NCI-H1694 (cell line): Measurements from ENCODE around the gene FZD7.

Experiments
- DNase-seq: peaks from one replicate; lab custom pipeline; 2025; lab: John Stamatoyannopoulos, UW

FZD7 gene

DNA sequence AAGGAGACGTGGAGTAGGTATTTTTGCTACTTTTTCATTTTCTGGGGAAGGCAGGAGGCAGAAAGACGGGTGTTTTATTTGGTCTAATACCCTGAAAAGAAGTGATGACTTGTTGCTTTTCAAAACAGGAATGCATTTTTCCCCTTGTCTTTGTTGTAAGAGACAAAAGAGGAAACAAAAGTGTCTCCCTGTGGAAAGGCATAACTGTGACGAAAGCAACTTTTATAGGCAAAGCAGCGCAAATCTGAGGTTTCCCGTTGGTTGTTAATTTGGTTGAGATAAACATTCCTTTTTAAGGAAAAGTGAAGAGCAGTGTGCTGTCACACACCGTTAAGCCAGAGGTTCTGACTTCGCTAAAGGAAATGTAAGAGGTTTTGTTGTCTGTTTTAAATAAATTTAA is 3.4 kb downstream of the FZD7 start:
- DNase-seq = no peak

DNA sequence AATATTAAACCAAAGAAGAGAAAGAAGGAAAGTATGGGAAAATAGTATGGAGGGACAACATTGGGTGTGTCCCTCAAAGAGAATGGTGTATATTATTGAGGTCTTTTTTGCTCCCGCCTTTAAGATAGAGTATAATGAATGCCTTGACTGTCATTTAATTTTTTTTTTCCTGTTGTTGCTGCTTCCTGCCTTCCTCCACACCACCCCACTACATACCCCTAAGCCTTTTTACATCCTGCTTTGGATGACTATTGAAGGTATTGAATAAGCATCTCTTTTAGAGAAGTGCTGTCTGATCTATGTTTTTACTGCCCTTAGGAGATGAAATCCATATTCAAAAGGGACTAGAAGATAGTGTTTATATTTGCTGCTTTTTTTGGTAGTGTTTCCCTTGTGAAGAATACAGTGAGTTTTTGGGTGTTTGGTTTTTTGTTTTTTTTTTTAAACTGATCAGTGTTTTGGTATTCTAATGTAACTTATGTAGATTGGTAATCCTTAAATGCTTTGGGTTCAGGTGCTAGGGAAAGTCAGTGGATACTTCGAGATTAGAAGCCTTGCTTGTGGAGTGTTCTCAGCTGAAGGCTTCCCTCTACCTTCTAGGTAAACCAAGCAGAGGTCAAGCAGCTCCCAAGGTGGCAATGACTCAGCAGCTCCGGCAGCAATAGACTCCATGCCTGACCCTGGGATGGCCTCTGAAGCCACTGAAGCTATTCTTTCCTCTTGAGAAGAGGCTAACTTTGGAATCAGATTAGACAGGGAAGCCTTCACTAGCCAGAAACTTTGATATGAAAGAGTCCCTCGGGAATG is 5.0 kb downstream of the FZD7 start:
- no peak for DNase-seq

DNA sequence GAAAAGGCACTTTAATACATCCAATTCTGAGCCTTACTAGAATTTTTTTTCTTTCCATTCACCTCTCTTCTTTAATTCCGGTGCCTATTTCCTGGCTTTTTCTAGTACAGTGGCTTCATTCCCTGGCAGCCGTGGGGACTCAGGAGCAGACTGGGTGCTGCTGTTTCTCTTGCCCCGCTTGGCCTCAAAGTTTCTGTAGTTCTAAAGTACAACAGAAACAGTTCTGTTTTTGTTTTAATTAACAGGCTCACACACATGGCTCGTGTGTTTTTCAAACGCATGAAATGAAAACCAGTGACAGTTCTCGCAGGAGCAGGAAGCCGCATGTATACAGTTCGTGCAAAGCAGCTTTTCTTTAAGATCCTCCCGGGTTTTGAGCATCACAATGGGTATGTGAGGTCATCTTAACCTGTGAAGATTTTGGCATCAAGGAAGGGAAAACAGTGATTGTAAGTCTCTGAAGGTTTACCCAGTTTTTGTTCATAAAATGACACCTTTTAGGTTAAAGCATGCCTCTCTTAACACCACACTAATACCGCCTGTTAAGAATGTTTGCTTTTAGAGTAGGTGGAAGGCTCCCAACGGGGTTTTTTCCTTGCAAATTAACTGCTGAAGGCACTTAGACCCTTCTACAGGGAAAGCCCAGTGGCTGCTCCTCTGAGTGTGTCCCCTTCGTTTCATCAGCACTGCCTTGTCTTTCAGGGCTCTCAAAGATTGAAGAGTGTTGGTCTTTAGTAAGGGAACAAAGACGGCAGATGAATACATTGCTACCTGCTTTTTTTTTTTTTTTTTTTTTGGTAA is 5.8 kb downstream of the FZD7 start:
- DNase-seq = no peak

DNA sequence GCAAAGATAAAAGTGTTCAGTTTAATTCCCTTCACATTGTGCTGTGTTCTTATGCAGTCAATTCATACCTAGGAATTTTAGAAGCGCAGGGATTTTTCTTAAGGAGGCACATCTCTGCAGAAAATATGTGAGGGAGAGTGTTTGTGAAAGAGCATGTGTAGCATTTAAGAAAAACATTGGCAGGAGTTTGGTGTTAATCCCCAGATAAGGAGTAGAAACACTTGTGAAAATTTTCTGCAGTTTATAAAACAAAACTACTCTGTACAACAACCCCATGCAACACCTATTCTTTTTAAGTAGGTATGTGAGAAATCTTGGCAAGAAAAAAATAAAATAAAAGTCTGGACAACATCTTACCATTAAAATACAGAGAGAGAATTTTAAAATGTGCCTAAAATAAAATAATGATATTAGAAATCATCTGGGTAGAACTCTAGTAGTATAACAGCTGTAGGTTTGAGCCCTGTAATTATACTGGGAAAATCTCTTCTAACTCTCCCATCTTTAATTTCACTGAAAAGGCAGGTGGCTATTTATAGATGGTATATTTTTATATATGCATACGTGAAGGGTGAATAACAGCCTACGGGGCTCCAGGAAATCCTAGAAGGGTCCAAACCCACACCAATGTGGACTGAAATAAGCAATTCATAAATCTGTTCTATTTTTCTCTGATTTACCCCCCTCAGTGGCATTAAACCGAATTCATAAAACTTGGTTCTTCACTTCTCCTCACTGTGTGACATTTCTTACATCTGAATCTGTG is 6.6 kb downstream of the FZD7 start:
- no peak for DNase-seq

DNA sequence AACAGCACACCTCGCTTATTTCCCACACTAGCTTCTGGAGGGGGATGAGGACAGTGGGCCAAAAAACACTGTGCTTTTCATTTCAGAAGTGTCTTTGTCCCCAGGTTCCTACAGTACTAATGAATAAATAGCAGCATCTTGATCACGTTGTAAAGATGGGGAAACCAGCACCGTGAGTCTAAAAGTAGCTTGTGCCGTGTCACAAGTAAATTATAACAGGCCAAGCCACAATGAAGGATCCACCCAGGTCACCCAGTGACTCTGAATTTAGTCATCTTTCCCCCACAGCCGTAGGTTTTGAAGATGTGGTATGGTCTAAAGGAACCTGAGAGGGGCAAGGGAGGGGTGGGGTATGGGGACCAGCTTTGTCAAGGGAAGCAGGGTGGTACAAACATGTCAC is 8.8 kb downstream of the FZD7 start:
- no peak for DNase-seq

DNA sequence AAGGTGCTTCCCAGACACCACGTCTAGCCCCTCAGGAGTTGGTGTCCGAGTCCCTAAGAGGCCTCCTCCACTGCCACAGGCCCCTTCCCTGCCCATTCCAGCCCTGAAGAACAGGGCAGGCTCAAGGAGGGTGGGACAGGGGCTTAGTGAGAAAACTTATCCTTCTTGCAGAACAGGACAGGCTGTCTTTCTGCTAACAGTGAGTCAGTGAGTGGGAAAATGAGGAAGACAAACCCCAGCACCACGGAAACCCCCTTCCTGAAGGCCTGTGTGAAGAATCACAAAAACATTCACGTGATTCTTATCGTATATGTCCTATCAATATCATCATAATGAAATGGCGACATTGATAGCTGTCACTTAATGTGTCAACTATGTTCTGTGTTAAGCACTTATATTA is 9.8 kb downstream of the FZD7 start:
- no peak for DNase-seq

DNA sequence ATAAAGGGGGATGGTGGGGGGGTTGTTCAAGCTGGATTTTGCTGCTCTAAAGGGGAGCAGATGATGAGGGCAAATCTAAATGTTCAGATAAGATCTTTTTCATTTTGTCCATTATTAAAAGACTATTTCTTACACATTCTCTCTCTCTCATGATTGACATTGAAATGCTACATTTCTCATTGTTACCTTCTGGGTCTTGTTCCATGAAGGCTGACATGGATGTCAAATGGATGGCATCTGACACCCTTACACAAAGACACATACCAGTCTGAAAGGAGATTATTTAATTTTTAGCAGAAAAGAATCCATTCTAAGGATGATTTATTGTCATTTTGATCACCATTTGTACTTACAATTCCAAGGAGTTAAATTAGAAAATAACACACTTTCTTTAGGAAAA is 11.1 kb downstream of the FZD7 start:
- DNase-seq = no peak

DNA sequence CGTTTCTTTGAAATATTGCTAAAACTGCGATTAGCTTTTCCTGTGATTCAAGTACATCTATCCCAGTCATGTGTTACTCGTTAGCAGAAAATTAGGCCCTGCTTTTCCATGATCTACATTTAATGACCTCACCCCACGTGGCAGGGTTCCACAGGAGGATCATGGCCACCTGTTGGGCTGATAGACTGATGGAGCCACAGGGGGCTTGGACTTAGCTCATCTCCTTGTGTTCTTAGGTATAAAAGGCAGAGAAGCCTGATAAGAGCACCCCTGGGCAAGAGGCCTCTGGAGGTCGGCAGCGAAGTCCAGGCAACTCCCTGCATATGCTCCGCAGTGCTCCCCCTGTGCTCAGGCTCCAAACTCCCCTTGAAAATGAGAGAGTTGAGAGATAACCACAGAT is 12.9 kb downstream of the FZD7 start:
- DNase-seq = no peak

DNA sequence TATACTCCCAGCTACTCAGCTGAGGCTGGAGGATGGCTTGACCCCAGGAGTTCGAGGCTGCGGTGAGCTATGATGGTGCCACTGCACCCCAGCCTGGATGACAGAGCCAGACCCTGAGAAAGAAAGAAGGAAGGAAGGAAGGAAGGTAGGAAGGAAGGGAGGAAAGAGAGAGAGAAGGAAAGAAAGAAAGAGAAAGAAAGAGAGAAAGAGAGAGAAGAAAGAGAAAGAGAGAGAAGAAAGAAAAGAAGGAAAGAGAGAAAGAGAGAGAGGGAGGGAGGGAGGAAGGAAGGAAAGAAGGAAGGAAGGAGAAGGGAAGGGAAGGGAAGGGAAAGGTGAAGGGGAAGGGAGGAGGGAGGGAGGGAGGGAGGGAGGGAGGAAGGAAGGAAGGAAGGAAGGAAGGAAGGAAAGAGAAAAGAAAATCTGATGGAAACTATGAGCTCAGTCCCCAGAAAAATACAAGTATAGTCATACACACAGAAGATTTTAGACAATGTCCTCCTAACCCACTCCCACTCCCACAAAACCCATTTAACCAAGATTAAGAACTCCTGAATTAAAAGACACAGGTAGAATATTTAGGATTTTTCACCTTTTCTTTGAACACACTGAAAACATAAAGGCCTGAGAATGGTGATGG is 15.6 kb downstream of the FZD7 start:
- DNase-seq = no peak

DNA sequence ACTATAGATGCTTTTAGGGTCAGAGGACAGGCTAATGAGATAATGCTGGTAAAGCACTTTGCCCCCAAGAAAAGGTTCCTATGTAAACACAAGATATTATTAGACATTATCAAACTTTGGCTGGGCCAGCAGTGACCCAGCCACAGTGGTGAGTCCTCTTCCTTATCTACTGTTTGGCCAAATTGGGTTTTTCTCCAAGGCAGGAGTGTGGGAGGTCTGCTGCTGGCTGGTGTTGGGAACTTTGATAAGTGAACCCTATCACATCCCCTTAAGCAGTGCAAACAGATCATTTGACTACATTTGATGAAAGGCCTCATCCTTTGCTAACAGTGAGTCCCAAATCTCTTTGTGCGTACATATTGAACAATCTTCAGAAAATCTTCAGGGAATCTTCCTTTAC is 16.2 kb downstream of the FZD7 start:
- no peak for DNase-seq

DNA sequence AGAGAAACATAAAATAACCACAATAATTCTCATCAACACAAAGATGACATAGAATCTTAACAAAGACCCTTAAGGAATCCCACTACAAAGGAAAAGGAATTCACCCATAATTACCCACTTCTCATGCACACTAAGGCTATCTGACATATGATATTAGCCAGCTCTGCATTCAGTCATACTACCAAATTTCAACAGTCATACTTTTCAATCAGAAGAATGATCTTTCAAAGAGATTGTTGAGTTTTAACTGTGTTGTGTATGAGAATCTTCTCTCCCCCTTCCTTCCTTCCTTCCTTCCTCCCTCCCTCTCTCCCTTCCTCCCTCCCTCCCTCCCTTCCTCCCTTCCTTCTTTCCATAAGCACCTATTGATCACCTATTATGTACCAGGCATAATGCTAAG is 17.0 kb downstream of the FZD7 start:
- DNase-seq = no peak

DNA sequence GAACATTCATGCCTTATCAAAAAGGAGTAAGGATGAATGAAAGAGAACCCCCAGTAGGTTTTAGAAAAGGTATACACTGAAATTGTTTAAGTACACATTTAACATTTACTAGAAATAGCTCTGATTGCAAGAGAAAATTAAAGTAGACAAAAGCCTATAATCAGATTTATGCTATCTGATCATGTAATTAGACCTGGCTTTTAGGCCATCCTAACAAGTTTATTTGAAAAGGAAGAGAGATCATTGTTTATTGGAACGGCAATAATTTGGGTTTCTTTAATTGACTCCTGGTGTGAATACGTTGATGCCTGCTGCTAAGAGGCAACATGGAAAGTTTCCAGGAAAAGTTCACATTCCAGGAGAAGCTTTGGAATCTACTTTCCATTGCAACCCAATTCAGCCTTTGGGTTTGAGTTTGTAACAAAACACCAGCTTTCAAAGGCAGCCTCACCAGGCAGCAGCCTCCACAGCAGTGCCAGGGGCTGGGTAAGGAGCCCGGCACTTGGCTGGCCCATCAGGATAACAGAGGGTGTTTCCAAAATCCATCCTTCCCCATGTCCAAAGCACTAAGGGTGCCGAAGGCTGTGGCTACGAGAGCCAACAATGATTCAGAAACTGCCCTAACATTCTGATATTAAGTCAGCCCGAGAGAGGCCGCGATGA is 18.0 kb downstream of the FZD7 start:
- DNase-seq = no peak

DNA sequence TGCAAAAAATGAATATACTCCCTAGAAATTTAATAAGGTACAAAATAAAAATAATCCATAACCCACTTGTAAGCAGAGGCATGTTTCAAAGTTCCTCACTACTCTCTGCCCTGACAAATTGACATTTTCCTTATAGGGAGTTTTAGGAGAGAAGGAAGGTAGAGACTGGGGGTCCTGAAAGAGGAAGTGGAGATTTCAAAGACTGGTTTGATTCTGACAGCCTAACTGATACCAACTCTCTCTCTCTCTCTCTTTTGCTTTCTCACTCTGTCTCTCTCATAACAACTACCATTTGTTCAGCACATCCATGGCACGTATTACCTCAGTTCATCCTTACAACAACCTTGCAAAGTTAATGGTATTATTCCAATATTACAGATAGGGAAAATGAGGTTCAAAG is 18.6 kb downstream of the FZD7 start:
- no peak for DNase-seq

DNA sequence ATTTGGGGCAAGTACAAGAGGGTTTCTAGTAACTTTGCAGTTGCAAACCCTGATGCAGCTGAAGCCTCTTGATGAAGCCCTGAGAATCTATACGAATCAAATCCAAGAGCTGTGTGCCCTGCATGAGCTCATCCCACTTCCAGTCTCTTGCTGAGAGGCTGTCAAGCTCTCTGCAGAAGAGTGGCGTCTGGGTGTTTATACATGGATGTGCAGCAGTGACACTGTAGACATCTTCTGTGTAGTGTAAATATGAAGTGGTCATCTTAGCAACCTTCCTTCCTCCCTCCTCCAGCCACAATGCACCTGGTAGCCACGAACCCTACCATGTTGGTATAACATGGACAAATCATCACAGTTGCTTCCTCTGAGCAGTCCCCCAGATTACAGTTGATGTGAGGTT is 21.0 kb downstream of the FZD7 start:
- DNase-seq = no peak

DNA sequence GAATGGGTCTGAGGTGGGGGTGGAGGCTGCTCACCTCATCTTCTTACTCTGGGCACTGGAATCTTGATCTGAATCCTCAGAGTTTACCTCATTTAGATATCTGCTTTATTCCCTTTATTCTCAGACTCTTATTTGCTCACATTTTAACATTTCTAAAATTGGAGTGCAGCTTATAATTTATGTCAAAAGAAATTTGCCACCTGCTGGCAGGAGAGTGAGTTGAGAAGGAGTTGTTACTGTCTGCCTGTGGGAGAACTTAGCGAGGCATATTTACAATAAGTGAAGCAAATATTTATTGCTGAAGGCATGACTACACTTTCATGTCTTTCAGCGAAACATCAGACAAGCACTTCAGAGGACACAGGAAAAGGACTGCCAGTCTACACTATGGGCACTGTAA is 23.0 kb downstream of the FZD7 start:
- DNase-seq = no peak

DNA sequence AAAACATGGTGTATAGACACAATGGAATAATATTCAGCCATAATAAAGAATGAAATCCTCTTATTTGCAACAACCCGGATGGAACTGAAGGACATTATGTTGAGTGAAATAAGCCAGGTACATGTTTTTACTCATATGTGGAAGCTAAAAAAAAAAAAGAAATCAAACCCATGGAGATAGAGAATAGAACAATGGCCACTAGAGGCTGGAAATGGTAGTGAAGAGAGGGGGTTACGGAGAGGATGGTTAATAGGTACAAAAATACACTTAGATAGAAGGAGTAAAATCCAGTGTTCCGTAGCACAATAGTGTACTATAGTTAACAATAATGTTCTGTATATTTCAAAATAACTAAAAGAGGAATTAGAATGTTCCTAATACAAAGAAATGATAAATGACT is 26.6 kb downstream of the FZD7 start:
- no peak for DNase-seq

DNA sequence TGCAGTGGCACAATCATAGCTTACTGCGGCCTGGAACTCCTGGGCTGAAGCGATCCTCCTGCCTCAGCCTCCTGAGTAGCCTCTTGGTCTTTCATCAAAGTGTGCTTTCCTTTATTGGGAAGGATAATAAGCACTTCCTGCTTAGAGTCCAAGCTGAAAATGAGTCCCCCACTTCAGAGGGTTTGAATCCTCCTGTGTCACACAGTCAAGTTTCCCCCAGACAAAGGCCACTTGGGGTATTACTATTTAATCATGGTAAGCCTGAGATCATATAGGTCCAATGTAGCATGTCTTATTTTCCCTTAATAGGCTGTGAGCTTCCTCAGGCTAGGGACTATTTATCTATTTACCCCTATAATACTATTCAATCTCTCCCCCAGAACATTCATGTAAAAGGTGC is 28.0 kb downstream of the FZD7 start:
- no peak for DNase-seq

DNA sequence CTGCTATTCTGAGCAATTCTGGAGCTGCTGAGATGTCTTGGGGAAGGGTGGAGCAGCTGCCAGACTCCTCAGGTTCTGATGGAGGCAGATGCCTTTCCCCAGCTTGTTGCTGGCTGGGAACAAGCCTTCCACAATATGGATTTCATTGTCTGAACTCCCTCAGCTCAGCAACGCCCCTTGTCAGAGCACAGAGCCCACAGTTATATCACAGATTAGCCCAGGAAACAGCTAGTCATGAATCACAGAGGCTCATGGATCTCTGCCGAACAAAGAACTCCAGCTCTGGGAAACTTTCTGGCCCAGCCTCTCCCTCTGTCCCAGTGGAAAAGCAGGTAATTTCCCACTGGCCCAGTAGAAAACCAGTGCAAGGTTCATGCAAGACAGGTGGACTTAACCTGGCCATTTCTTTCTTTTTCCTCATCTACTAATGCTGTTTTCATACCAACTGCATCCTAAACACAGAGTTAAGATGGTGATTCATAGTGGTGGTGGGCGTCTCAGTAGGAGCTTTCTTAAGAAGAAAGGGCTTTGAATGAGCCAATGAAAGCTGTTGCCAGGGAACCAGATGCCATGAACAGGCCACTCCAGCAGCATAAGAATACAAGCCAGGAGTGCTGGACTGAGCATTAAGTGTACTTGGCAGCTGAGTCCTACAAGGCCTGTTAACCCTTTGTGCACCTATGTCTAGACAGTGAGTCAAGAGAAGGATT is 30.7 kb downstream of the FZD7 start:
- DNase-seq = no peak

DNA sequence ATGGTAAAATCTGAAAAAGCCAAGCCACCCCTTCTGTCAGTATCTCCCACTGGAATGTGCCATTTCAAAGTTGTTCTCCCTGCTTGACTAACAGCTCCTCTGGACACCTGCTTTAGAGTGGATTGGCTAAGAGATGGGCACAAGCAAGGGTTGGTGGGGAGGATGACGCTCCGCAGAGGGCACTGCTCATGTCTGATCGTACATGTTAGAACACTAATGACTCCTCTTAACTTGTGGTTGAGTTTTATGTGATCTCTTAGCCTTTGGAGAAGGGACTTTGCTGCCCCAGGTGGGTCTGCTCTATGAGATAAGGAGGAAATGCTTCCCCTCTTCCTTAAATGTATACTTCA is 31.2 kb downstream of the FZD7 start:
- DNase-seq = no peak

DNA sequence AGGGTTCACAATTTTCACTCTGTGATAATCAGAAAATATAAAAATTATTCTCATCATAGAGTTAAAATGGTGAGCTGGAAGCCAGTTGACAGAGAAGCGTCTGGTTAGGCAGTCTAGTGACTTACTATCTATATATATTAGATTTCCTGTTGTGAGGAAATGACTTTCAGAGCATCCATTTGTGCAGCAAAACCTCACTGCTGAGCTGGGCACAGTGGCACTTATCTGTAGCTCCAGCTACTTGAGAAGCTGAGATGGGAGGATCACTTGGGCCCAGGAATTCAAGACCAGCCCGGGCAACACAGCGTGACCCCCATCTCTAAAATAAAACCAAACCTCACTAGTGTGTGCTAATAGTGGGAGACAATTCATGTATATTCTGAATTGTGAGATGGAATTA is 32.2 kb downstream of the FZD7 start:
- no peak for DNase-seq

DNA sequence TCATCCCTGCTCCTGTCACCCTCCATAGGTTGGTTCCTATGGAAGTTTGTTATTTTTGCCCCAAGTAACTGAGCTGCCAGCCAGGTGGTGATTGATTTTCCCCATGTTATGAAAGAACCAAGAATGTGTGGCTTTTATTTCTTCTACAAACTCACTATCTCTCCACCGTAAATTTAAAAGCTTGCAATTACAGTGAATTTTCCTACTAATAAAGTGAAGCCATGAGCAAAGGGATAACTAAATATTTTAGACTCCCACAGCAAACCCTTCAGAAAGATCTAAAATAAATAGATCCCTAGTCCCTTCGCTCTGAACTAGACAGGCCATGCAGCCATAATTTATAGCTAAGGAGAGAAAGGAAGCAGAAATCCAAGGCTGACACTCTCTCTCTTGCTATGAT is 33.2 kb downstream of the FZD7 start:
- DNase-seq = no peak
